HepG2 (cell line): ENCODE data around the gene KRTAP10-6. TPM values are rescaled to one million over a fixed set of nuclear protein-coding genes. Genes with fewer than 3 reads are reported as not detected.

Experiments used
- ATAC-seq: fragments of 200-7000 bp; cut with Tn5 transposase; 3 replicates; pipeline ENCODE4 v1.9.1; 2020; ENCODE audit warnings: mild to moderate bottlenecking, moderate library complexity
- BruUV-seq: library from RNA; stranded (reverse); fragments of 400-500 nt; replicated peaks from 2 replicates; lab custom pipeline; 2021; lab: Mats Ljungman, UMichigan
- CTCF ChIA-PET: fragments of 300-600 bp; formaldehyde crosslinking; extraction: SDS; loops from one replicate; lab custom pipeline; 2021; ENCODE audit warnings: low total read pairs, inconsistent platforms, low intra/inter-chr PET ratio; lab: Yijun Ruan, JAX
- POLR2A ChIA-PET: fragments of 350-600 bp; sonication (Branson Sonifier 250); formaldehyde crosslinking; loops from one replicate; lab custom pipeline; 2020; ENCODE audit warnings: antibody characterized with exemption, inconsistent platforms; lab: Yijun Ruan, JAX
- DNase-seq: peaks from one replicate; pipeline ENCODE4 v3.0.0-alpha.2; 2015; ENCODE audit warnings: low spot score
- FAIRE-seq: peaks from 3 replicates; lab custom pipeline; 2011; peaks lifted over from hg19 to GRCh38; lab: Jason Lieb, UNC
- H2AFZ ChIP-seq: one replicate; pipeline ENCODE4 v1.6.1; 2011; ENCODE audit warnings: low read length, inconsistent platforms
- H3K27ac ChIP-seq: fragments of 300-600 bp; 3 replicates; pipeline ENCODE4 v1.8.0; 2011; ENCODE audit warnings: mixed run types, mild to moderate bottlenecking, mixed read lengths, low read length, inconsistent platforms; ENCODE audit not compliant: insufficient read depth; ENCODE audit errors: extremely low read length
- H3K27me3 ChIP-seq, 2 experiments: fragments of 200-600 bp in 1 of 2; 2 replicates in 1 of 2; 3 replicates in 1 of 2; pipeline versions ENCODE4 v1.6.0 to v1.8.0; 2011; ENCODE audit warnings: low read length in 2 of 2, mild to moderate bottlenecking in 2 of 2, moderate library complexity in 2 of 2, inconsistent platforms in 1 of 2; ENCODE audit not compliant: insufficient read depth in 2 of 2, control insufficient read depth in 1 of 2
- H3K36me3 ChIP-seq, 2 experiments: fragments of 200-600 bp in 1 of 2; replicated peaks in 1 of 2; 2 replicates in 1 of 2; 3 replicates in 1 of 2; pipeline versions ENCODE4 v1.5.1 to v1.8.0; 2011; ENCODE audit warnings: low read length in 2 of 2, inconsistent platforms in 1 of 2; ENCODE audit not compliant: insufficient read depth in 2 of 2, control insufficient read depth in 1 of 2
- H3K4me1 ChIP-seq: 2 replicates; pipeline ENCODE4 v1.5.1; 2012; ENCODE audit warnings: low read length, inconsistent platforms; ENCODE audit not compliant: insufficient read depth
- H3K4me2 ChIP-seq: 2 replicates; pipeline ENCODE4 v1.6.0; 2011; ENCODE audit warnings: low read depth, low read length, inconsistent platforms
- H3K4me3 ChIP-seq, 3 experiments: fragments of 200-600 bp in 1 of 3; sonication (generic), shearing (Covaris generic) in 1 of 3; replicated peaks in 1 of 3; 2 replicates each; pipeline ENCODE4 v1.5.1; 2011 to 2016; ENCODE audit warnings: low read length in 3 of 3, inconsistent platforms in 2 of 3, low read depth in 2 of 3, mild to moderate bottlenecking in 2 of 3, control low read depth in 1 of 3, mixed read lengths in 1 of 3; ENCODE audit not compliant: insufficient read depth in 1 of 3
- H3K79me2 ChIP-seq: one replicate; pipeline ENCODE4 v1.6.1; 2011; ENCODE audit warnings: low read length, inconsistent platforms; ENCODE audit not compliant: insufficient read depth
- H3K9ac ChIP-seq: 2 replicates; pipeline ENCODE4 v1.6.0; 2011; ENCODE audit warnings: mild to moderate bottlenecking, low read depth, low read length, inconsistent platforms; ENCODE audit not compliant: insufficient read depth
- H3K9me3 ChIP-seq: 2 replicates; pipeline ENCODE4 v1.5.1; 2012; ENCODE audit warnings: mild to moderate bottlenecking, low read length
- H4K20me1 ChIP-seq: 2 replicates; pipeline ENCODE4 v1.6.0; 2011; ENCODE audit warnings: inconsistent platforms, mild to moderate bottlenecking, low read length, moderate library complexity; ENCODE audit not compliant: insufficient read depth
- ATRX ChIP-seq: sonication (generic); formaldehyde crosslinking; IDR thresholded peaks from 2 replicates; pipeline ENCODE4 v1.4.0; 2020; ENCODE audit warnings: missing genetic modification reagents, borderline replicate concordance
- HDAC6 ChIP-seq: fragments of 200-600 bp; sonication (generic); IDR thresholded peaks from 2 replicates; pipeline ENCODE4 v1.7.0; 2017; ENCODE audit warnings: mild to moderate bottlenecking, antibody characterized with exemption, low read length, low read depth
- MED8 ChIP-seq: sonication (generic); formaldehyde crosslinking; IDR thresholded peaks from 2 replicates; pipeline ENCODE4 v1.8.1; 2023; ENCODE audit warnings: mild to moderate bottlenecking, missing genetic modification reagents; ENCODE audit not compliant: insufficient replicate concordance
- SIN3A ChIP-seq: IDR thresholded peaks from 2 replicates; pipeline ENCODE4 v1.6.1; 2011; ENCODE audit warnings: low read depth, mild to moderate bottlenecking, control low read depth, low read length, borderline replicate concordance
- ZIK1 ChIP-seq: sonication (generic); formaldehyde crosslinking; IDR thresholded peaks from 2 replicates; pipeline ENCODE4 v1.5.0; 2020; ENCODE audit warnings: mild to moderate bottlenecking, low read depth, missing genetic modification reagents, borderline replicate concordance
- ZNF34 ChIP-seq: sonication (generic); formaldehyde crosslinking; IDR thresholded peaks from 2 replicates; pipeline ENCODE4 v1.4.0; 2020; ENCODE audit warnings: mild to moderate bottlenecking, missing genetic modification reagents, borderline replicate concordance
- ZNF672 ChIP-seq: sonication (generic); formaldehyde crosslinking; IDR thresholded peaks from 2 replicates; pipeline ENCODE4 v1.8.1; 2022; ENCODE audit warnings: missing genetic modification reagents
- ZNF75D ChIP-seq: sonication (generic); formaldehyde crosslinking; IDR thresholded peaks from 2 replicates; pipeline ENCODE4 v1.8.1; 2023; ENCODE audit warnings: missing genetic modification reagents, mild to moderate bottlenecking, borderline replicate concordance
- ZSCAN30 ChIP-seq: sonication (generic); formaldehyde crosslinking; IDR thresholded peaks from 2 replicates; pipeline ENCODE4 v1.5.0; 2020; ENCODE audit warnings: mild to moderate bottlenecking, missing genetic modification reagents
- WGBS: methylation state at CpG from one replicate; pipeline ENCODE4 v1.1.6; 2017; ENCODE audit warnings: low lambda C conversion rate; 5-methylcytosine and 5-hydroxymethylcytosine counted together
- in situ Hi-C: cut with HindIII; loops from 2 replicates; pipeline ENCODE4 v1.10.0; 2017; ENCODE audit warnings: low pct_unique_long_range_greater_than_20kb; ENCODE audit not compliant: extremely low pct_ligation_motif_present
- intact Hi-C: fragments of 100-400 bp; cut with micrococcal nuclease; formaldehyde crosslinking; loops from one replicate; pipeline ENCODE4 v1.10.0; 2022; ENCODE audit not compliant: unreplicated experiment
- polyA plus RNA-seq, 8 experiments: library from polyadenylated mRNA; depleted of rRNA in 3 of 8; stranded (reverse) in 7 of 8; unstranded in 1 of 8; fragments of >200 nt; fragmentation: Illumina TruSeq in 4 of 8; extraction: Trizol in 4 of 8; gene quantifications; 2 replicates each; pipeline versions ENCODE4 v1.2.1 to v1.2.3, GENCODE V29; 2011 to 2016; ENCODE audit warnings: low read depth in 4 of 8, missing spikeins in 1 of 8, mixed read lengths in 1 of 8; ENCODE audit not compliant: insufficient read depth in 1 of 8
- total RNA-seq, 5 experiments: library from RNA; depleted of rRNA; stranded (reverse); fragments of >200 nt; fragmentation: Illumina TruSeq; extraction: Trizol; gene quantifications; 2 replicates each; pipeline ENCODE4 v1.2.3, GENCODE V29; 2016; ENCODE audit warnings: low read depth in 1 of 5
- TF ChIP-seq, protein P1 (sequence below): sonication (generic); formaldehyde crosslinking; IDR thresholded peaks from 2 replicates; pipeline ENCODE4 v1.4.0; 2020; ENCODE audit warnings: missing genetic modification reagents
- TF ChIP-seq, protein P2 (sequence below): sonication (generic); formaldehyde crosslinking; conservative IDR thresholded peaks from 2 replicates; pipeline ENCODE4 v1.8.0; 2022; ENCODE audit warnings: missing genetic modification reagents
- TF ChIP-seq, protein P3 (sequence below): sonication (generic); formaldehyde crosslinking; conservative IDR thresholded peaks from 2 replicates; pipeline ENCODE4 v1.8.0; 2022; ENCODE audit warnings: low read depth, missing genetic modification reagents
- TF ChIP-seq, protein P4 (sequence below): IDR thresholded peaks from 2 replicates; pipeline ENCODE4 v1.6.1; 2016; ENCODE audit warnings: missing compliant biosample characterization, missing genetic modification reagents, borderline replicate concordance

Gene KRTAP10-6
- total and polyA plus RNA-seq, 2 of the 13 experiments (the other 11 are each of a cell fraction or from before 2014, with no cell fraction given) = not detected

DNA sequence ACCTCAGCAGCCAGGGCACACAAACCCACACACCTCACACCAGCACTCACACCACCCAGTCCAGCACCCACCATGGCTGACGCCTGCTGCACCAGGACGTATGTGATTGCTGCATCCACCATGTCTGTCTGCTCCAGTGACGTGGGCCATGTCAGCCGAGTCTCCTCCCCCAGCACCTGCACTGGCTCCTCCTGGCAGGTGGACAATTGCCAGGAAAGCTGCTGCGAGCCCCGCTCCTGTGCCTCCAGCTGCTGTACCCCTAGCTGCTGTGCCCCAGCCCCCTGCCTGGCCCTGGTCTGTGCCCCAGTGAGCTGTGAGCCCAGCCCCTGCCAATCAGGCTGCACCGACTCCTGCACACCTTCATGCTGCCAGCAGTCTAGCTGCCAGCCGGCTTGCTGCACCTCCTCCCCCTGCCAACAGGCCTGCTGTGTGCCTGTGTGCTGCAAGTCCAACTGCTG lies 19.8 kb upstream of the KRTAP10-6 start, which contains the start of gene KRTAP10-8:
KRTAP10-8 (plus strand) TSS at position 51 of the 458 bp plus-strand sequence; CDS start at position 73, 22 bp downstream.
- Histone ChIP-seq H3K4me3 (no peak within 1 kb of the TSS), H3K36me3 (no peaks in the 10 kb centered on the region), H3K27ac (no peak within 1 kb of the TSS), H3K4me2 (no peak within 1 kb of the TSS), H3K4me1 (no peaks in the 10 kb centered on the region), H3K27me3 (peaks cover 1 to 25% of the 10 kb centered on the region in 2 experiments; a peak in 3 of 5 replicates), H3K9ac (no peak within 1 kb of the TSS), H2AFZ (no peak within 1 kb of the TSS), H4K20me1 (no peaks in the 10 kb centered on the region)
- DNase-seq (no peak), ATAC-seq (no peak), FAIRE-seq (no peak)
- no TSS peak for BruUV-seq
- intact Hi-C loops (no loop called here), in situ Hi-C loops (no loop called here)
- 100% methylated on average over 2 of the region's 8 CpGs for WGBS
- CTCF ChIA-PET = no interaction called here
- no peak for TF ChIP-seq ZIK1
- TF ChIP-seq, protein P1, sequence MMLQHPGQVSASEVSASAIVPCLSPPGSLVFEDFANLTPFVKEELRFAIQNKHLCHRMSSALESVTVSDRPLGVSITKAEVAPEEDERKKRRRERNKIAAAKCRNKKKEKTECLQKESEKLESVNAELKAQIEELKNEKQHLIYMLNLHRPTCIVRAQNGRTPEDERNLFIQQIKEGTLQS (CRISPR knock-in tag) = no peak
- TF ChIP-seq, all 625 proteins: peak for 0
- H3K9me3 ChIP-seq = peaks cover 24% of the 10 kb centered on the region; the same call in 1 of the 2 replicates
- POLR2A ChIA-PET = no interaction called here
- no peaks in the 10 kb centered on the region for H3K79me2 ChIP-seq

DNA sequence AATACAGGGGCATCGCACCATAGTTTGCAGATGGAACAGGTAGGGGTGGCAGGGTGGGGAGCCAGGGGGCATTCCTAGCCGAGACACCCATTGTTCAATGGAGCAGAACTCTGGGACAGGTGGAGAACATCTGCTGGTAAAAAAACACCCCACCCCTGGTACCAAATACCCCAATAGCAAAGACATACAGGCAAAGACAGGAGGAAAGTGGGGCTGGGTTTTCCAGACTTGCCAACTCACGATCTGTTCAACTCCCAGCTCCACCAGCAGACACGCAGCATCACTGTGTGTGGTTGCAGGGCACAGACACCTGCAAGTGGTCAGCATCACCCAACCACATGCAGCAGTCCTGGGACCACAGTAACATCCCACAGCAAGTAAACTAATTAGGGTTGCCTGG lies 19.2 kb upstream of the KRTAP10-6 start:
- no peak overlapping the region for H3K4me3 ChIP-seq
- no peaks in the 10 kb centered on the region for H4K20me1 ChIP-seq
- H3K27me3 ChIP-seq = peaks cover 1 to 22% of the 10 kb centered on the region in 2 experiments; a peak in 3 of 5 replicates
- ATAC-seq (no peak), DNase-seq (no peak), FAIRE-seq (no peak)
- BruUV-seq = no TSS peak
- H3K4me1 ChIP-seq = no peaks in the 10 kb centered on the region
- H3K9me3 ChIP-seq = peaks cover 24% of the 10 kb centered on the region; the same call in 1 of the 2 replicates
- ChIA-PET POLR2A (no interaction called here), CTCF (no interaction called here)
- WGBS = 16% methylated on average over 4 of the region's 4 CpGs
- H3K27ac ChIP-seq = no peak overlapping the region
- intact Hi-C loops (no loop called here), in situ Hi-C loops (no loop called here)
- no peak overlapping the region for H3K4me2 ChIP-seq
- H3K36me3 ChIP-seq = no peaks in the 10 kb centered on the region
- no peak overlapping the region for H2AFZ ChIP-seq
- no peaks in the 10 kb centered on the region for H3K79me2 ChIP-seq
- no peak overlapping the region for H3K9ac ChIP-seq
- TF ChIP-seq, protein P2, sequence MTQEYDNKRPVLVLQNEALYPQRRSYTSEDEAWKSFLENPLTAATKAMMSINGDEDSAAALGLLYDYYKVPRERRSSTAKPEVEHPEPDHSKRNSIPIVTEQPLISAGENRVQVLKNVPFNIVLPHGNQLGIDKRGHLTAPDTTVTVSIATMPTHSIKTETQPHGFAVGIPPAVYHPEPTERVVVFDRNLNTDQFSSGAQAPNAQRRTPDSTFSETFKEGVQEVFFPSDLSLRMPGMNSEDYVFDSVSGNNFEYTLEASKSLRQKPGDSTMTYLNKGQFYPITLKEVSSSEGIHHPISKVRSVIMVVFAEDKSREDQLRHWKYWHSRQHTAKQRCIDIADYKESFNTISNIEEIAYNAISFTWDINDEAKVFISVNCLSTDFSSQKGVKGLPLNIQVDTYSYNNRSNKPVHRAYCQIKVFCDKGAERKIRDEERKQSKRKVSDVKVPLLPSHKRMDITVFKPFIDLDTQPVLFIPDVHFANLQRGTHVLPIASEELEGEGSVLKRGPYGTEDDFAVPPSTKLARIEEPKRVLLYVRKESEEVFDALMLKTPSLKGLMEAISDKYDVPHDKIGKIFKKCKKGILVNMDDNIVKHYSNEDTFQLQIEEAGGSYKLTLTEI = no peak
- no peak for TF ChIP-seq ATRX
- no peak for TF ChIP-seq HDAC6
- TF ChIP-seq MED8 (CRISPR knock-in tag) = no peak
- no peak for TF ChIP-seq ZNF34
- TF ChIP-seq ZSCAN30 (CRISPR knock-in tag) = no peak
- TF ChIP-seq, protein P3, sequence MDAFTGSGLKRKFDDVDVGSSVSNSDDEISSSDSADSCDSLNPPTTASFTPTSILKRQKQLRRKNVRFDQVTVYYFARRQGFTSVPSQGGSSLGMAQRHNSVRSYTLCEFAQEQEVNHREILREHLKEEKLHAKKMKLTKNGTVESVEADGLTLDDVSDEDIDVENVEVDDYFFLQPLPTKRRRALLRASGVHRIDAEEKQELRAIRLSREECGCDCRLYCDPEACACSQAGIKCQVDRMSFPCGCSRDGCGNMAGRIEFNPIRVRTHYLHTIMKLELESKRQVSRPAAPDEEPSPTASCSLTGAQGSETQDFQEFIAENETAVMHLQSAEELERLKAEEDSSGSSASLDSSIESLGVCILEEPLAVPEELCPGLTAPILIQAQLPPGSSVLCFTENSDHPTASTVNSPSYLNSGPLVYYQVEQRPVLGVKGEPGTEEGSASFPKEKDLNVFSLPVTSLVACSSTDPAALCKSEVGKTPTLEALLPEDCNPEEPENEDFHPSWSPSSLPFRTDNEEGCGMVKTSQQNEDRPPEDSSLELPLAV (CRISPR knock-in tag) = no peak
- no peak for TF ChIP-seq ZNF75D
- no peak for TF ChIP-seq ZNF672 (CRISPR knock-in tag)
- TF ChIP-seq, protein P4, sequence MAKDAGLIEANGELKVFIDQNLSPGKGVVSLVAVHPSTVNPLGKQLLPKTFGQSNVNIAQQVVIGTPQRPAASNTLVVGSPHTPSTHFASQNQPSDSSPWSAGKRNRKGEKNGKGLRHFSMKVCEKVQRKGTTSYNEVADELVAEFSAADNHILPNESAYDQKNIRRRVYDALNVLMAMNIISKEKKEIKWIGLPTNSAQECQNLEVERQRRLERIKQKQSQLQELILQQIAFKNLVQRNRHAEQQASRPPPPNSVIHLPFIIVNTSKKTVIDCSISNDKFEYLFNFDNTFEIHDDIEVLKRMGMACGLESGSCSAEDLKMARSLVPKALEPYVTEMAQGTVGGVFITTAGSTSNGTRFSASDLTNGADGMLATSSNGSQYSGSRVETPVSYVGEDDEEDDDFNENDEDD = no peak
- no peak for TF ChIP-seq SIN3A
